Hepatocyte (in vitro differentiated cells): Measurements from ENCODE around the gene EGF. TPM values are rescaled to one million over a fixed set of nuclear protein-coding genes. Genes with fewer than 3 reads are reported as not detected.
A peak's percentile ranks its signal among the peaks of the same experiment; 100 is the strongest.

Experiments
- DNase-seq: peaks from one replicate; pipeline ENCODE4 v3.0.0-alpha.2; 2016; ENCODE audit warnings: low spot score
- H2AFZ ChIP-seq: fragments of 200-600 bp; sonication (generic); 2 replicates; pipeline ENCODE4 v1.6.0; 2016; ENCODE audit warnings: antibody characterized with exemption, mild to moderate bottlenecking
- H3K27ac ChIP-seq: fragments of 200-600 bp; sonication (generic); 2 replicates; pipeline ENCODE4 v1.5.1; 2016; ENCODE audit warnings: mild to moderate bottlenecking
- H3K27me3 ChIP-seq: fragments of 200-600 bp; sonication (generic); 2 replicates; pipeline ENCODE4 v1.6.1; 2016
- H3K36me3 ChIP-seq: fragments of 200-600 bp; sonication (generic); replicated peaks from 2 replicates; pipeline ENCODE4 v1.5.1; 2016; ENCODE audit warnings: low read depth; ENCODE audit not compliant: insufficient read depth
- H3K4me1 ChIP-seq: fragments of 200-600 bp; sonication (generic); 2 replicates; pipeline ENCODE4 v1.5.1; 2016; ENCODE audit warnings: mild to moderate bottlenecking, moderate library complexity; ENCODE audit not compliant: insufficient read depth
- H3K4me2 ChIP-seq: fragments of 200-600 bp; sonication (generic); 2 replicates; pipeline ENCODE4 v1.6.0; 2016
- H3K4me3 ChIP-seq: fragments of 200-600 bp; sonication (generic); 2 replicates; pipeline ENCODE4 v1.5.1; 2016; ENCODE audit warnings: mild to moderate bottlenecking
- H3K79me2 ChIP-seq: fragments of 200-600 bp; sonication (generic); 2 replicates; pipeline ENCODE4 v1.6.0; 2017; ENCODE audit warnings: mild to moderate bottlenecking
- H3K9me2 ChIP-seq: fragments of 200-600 bp; sonication (generic); replicated peaks from 2 replicates; pipeline ENCODE4 v1.6.0; 2017; ENCODE audit warnings: mild to moderate bottlenecking; ENCODE audit not compliant: insufficient read depth
- H3K9me3 ChIP-seq: fragments of 200-600 bp; sonication (generic); 2 replicates; pipeline ENCODE4 v1.5.1; 2016; ENCODE audit warnings: low read depth, mild to moderate bottlenecking
- H4K20me1 ChIP-seq: fragments of 200-600 bp; sonication (generic); 2 replicates; pipeline ENCODE4 v1.6.0; 2016; ENCODE audit warnings: mild to moderate bottlenecking; ENCODE audit not compliant: insufficient read depth, poor library complexity, severe bottlenecking
- EZH2 ChIP-seq: fragments of 200-600 bp; sonication (generic); IDR thresholded peaks from 2 replicates; pipeline ENCODE4 v1.6.1; 2016; ENCODE audit warnings: antibody characterized with exemption, mild to moderate bottlenecking, borderline replicate concordance
- EZH2phosphoT487 ChIP-seq: fragments of 200-600 bp; sonication (generic); IDR thresholded peaks from one replicate; pipeline ENCODE4 v1.6.1; 2018; ENCODE audit warnings: antibody characterized with exemption, mild to moderate bottlenecking, low read depth, moderate library complexity; ENCODE audit not compliant: unreplicated experiment, severe bottlenecking
- WGBS: methylation state at CpG from one replicate; pipeline ENCODE4 v1.1.6; 2016; ENCODE audit warnings: low lambda C conversion rate; ENCODE audit errors: missing lambda C conversion rate; 5-methylcytosine and 5-hydroxymethylcytosine counted together
- polyA plus RNA-seq: library from polyadenylated mRNA; unstranded; fragments of >200 nt; fragmentation: Nextera tagmentation; extraction: Ambion mirVana; gene quantifications from 2 replicates; pipeline ENCODE4 v1.2.1, GENCODE V29; 2016
- total RNA-seq: library from RNA; depleted of rRNA; stranded (reverse); fragments of >200 nt; gene quantifications from 2 replicates; pipeline ENCODE4 v1.2.3, GENCODE V29; 2014
- TF ChIP-seq, protein P1 (sequence below): fragments of 200-600 bp; sonication (generic); IDR thresholded peaks from 2 replicates; pipeline ENCODE4 v1.5.1; 2016; ENCODE audit warnings: antibody characterized with exemption, mild to moderate bottlenecking; ENCODE audit not compliant: poor library complexity

EGF gene
- total and polyA plus RNA-seq, 2 experiments from 2014 or later, result 5.0 to 18.0 TPM

DNA sequence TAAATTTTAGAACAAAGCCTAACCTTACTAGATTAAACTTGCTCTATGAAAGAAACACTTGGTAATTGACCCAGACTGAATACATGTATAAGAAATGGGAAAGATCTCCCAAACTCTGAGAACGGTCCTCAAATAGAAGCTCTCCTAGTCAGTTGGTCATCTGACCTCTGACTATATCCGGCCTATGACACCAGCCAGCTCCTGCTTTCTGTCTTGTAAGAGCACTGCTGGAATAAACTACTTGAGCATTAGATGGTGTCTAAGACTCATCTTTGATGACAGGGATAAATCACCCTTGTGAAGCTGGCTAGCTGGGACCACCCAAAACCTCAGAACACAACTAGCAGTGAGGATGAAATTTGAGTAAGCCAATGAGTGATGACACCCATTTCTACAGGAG, 40.6 kb upstream of the EGF start:
- H3K27ac ChIP-seq, result no peak overlapping the region
- no peaks in the 10 kb centered on the region for H3K36me3 ChIP-seq
- H2AFZ ChIP-seq, result no peak overlapping the region
- TF ChIP-seq, protein P1, sequence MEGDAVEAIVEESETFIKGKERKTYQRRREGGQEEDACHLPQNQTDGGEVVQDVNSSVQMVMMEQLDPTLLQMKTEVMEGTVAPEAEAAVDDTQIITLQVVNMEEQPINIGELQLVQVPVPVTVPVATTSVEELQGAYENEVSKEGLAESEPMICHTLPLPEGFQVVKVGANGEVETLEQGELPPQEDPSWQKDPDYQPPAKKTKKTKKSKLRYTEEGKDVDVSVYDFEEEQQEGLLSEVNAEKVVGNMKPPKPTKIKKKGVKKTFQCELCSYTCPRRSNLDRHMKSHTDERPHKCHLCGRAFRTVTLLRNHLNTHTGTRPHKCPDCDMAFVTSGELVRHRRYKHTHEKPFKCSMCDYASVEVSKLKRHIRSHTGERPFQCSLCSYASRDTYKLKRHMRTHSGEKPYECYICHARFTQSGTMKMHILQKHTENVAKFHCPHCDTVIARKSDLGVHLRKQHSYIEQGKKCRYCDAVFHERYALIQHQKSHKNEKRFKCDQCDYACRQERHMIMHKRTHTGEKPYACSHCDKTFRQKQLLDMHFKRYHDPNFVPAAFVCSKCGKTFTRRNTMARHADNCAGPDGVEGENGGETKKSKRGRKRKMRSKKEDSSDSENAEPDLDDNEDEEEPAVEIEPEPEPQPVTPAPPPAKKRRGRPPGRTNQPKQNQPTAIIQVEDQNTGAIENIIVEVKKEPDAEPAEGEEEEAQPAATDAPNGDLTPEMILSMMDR, result no peak
- no peak for DNase-seq
- H3K4me1 ChIP-seq, result no peaks in the 10 kb centered on the region
- H3K9me3 ChIP-seq, result no peaks in the 10 kb centered on the region
- 84% methylated on average over 2 of the region's 2 CpGs for WGBS
- no peaks in the 10 kb centered on the region for H4K20me1 ChIP-seq
- H3K4me2 ChIP-seq, result no peak overlapping the region
- H3K27me3 ChIP-seq, result no peaks in the 10 kb centered on the region
- no peaks in the 10 kb centered on the region for H3K79me2 ChIP-seq
- H3K9me2 ChIP-seq, result no peaks in the 10 kb centered on the region
- no peak overlapping the region for H3K4me3 ChIP-seq

DNA sequence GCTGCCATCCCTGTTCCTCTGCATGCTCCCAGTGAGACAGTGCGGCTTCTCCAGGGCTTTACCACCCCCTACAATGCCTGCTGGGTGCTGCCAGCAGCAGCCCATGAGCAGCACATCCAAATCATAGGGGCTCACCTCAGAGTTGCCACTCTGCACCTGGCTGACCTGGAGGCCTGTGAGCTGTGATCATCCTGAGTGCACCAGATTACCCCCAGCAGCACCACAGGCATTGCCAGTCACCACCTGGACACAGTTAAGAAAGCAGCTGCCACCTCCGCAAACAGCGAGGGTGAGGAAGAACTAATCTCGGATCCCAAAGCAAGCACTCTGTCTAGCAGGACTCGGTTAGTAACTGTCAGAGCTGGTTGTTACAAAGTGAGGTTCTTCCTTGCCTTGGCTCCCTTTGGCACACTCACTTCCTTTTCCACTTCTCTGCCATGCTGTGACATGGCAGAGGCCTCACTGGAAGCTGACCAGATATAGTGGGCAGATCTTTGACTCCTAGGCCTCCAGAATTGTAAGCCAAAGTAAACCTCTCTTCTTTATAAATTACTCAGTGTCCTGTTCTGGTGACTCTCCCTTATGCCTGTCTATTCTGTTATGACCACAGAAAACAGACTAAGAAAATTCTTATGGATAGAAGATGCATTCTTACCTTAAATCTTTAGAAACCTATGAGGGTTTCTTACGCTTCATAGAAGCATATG, 39.6 kb upstream of the EGF start:
- Histone ChIP-seq H2AFZ (no peak overlapping the region), H3K36me3 (no peaks in the 10 kb centered on the region), H3K4me1 (no peaks in the 10 kb centered on the region), H3K4me2 (no peak overlapping the region), H3K9me2 (no peaks in the 10 kb centered on the region), H3K9me3 (no peaks in the 10 kb centered on the region), H3K27me3 (no peaks in the 10 kb centered on the region), H3K79me2 (no peaks in the 10 kb centered on the region), H3K27ac (peak overlapping the region; percentile 10), H3K4me3 (no peak overlapping the region), H4K20me1 (no peaks in the 10 kb centered on the region)
- no peak for DNase-seq
- WGBS, result 97% methylated on average over 6 of the region's 6 CpGs
- TF ChIP-seq, protein P1, result no peak
- TF ChIP-seq EZH2phosphoT487 (no peak), EZH2 (no peak)

DNA sequence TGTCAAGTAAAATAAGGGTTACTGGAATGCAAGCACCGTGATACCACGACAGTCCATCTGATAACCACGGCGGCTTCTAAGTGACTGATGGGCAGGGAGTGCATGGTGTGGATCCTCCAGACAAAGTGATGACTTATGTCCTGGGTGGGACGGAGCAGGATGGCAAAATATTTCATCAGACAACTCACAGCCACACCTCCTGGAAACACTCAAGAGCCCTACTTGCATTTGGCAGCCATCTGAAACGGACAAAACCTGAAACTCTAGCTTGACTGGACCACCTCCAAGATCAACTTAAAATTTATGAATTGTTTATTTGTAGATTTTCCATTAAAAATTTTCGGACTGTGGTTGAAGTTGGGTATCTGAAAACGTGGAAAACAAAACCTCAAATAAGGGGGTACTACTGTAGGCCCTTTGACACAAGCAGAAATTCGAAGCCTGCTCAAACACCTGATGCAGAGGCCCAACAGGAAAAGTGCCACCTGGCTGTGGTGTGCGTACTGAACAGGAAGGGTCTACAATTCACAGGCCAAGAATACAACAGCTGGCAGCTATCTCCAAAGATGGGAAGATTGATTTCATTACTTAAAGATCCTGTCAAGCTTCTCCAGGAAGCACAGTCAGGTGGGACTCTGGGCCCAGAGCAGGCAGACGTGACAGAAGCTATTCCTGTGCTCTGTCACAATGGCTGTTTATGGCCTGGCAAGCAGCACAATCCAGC, 38.7 kb upstream of the EGF start:
- Histone ChIP-seq H3K4me1 (no peaks in the 10 kb centered on the region), H3K4me3 (no peak overlapping the region), H3K4me2 (no peak overlapping the region), H2AFZ (no peak overlapping the region), H4K20me1 (no peaks in the 10 kb centered on the region), H3K27me3 (no peaks in the 10 kb centered on the region), H3K36me3 (no peaks in the 10 kb centered on the region), H3K9me2 (no peaks in the 10 kb centered on the region), H3K9me3 (no peaks in the 10 kb centered on the region), H3K27ac (peak overlapping the region; percentile 10), H3K79me2 (no peaks in the 10 kb centered on the region)
- peak; percentile 19 for DNase-seq
- TF ChIP-seq EZH2 (no peak), EZH2phosphoT487 (no peak)
- TF ChIP-seq, protein P1, result peak; percentile 3
- WGBS, result 72% methylated on average over 11 of the region's 11 CpGs
